Measurements from ENCODE around the gene PRXL2A. TPM values are rescaled to one million over a fixed set of nuclear protein-coding genes. Genes with fewer than 3 reads are reported as not detected.

PRXL2A gene
- total and polyA plus RNA-seq, 2 experiments from 2014 or later, result 31.8 to 51.7 TPM

GRCh38 chr10:80359644-80360043 lies 48.7 kb upstream of the PRXL2A start (continued):
- no peak for TF ChIP-seq ZNF462 (CRISPR knock-in tag; IDR thresholded peaks at IDR 0.05)
- no peak for TF ChIP-seq NANOG (IDR thresholded peaks at IDR 0.05; ENCODE audit: borderline replicate concordance)
- TF ChIP-seq JUNB (IDR thresholded peaks at IDR 0.05; ENCODE audit: unreplicated experiment), result no peak
- no peak for TF ChIP-seq CREB1 (CRISPR knock-in tag; IDR thresholded peaks at IDR 0.05; ENCODE audit: low read depth)
- TF ChIP-seq EZH2phosphoT487 (IDR thresholded peaks at IDR 0.05; ENCODE audit: unreplicated experiment), result no peak
- TF ChIP-seq ZNF331 (CRISPR knock-in tag; IDR thresholded peaks at IDR 0.05; ENCODE audit: low read depth), result no peak
- TF ChIP-seq POLR2AphosphoS5 (IDR thresholded peaks at IDR 0.05; ENCODE audit: low read depth), result no peak
- TF ChIP-seq CTCF (conservative IDR thresholded peaks at IDR 0.05; ENCODE audit: low read depth in 2 of 2), result no peak

- H3K4me2 ChIP-seq, result no peak overlapping the region
- no peaks in the 10 kb centered on the region for H3F3A ChIP-seq (replicated peaks; ENCODE audit: low read depth)
- no peak for DNase-seq (ENCODE audit: low spot score)
- Mint-ChIP-seq H3K36me3 (ENCODE audit: low read depth) (peaks cover 30% of the 10 kb centered on the region), H3K4me1 (no peaks in the 10 kb centered on the region), H3K27ac (no peak overlapping the region), H3K9me3 (peaks cover 30% of the 10 kb centered on the region), H3K27me3 (ENCODE audit: insufficient read depth, low read depth, poor library complexity) (peaks cover 3% of the 10 kb centered on the region), H3K4me3 (no peak overlapping the region)
- no peaks in the 10 kb centered on the region for H3K79me2 ChIP-seq (replicated peaks; ENCODE audit: insufficient read depth)
- H3K36me3 ChIP-seq (ENCODE audit: insufficient read depth), result peaks cover 17% of the 10 kb centered on the region
- no peak overlapping the region for H3K27ac ChIP-seq (ENCODE audit: low read depth)
- no peaks in the 10 kb centered on the region for H4K20me1 ChIP-seq (replicated peaks; ENCODE audit: insufficient read depth)
- no peaks in the 10 kb centered on the region for H3K4me1 ChIP-seq (ENCODE audit: insufficient read depth)
- ATAC-seq, result no peak
- no peak overlapping the region for H2AFZ ChIP-seq
- no peaks in the 10 kb centered on the region for H3K9me2 ChIP-seq (ENCODE audit: insufficient read depth)
- H3K27me3 ChIP-seq (ENCODE audit: insufficient read depth), result no peaks in the 10 kb centered on the region
- H3K4me3 ChIP-seq, result no peak overlapping the region
- TF ChIP-seq CREB1 (CRISPR knock-in tag; IDR thresholded peaks at IDR 0.05; ENCODE audit: low read depth) (no peak), ETS1 (IDR thresholded peaks at IDR 0.05) (no peak), JUNB (IDR thresholded peaks at IDR 0.05; ENCODE audit: unreplicated experiment) (no peak), EZH2 (IDR thresholded peaks at IDR 0.05; ENCODE audit: low read depth, unreplicated experiment) (no peak), POLR2AphosphoS5 (IDR thresholded peaks at IDR 0.05; ENCODE audit: low read depth) (no peak), ZNF114 (CRISPR knock-in tag; IDR thresholded peaks at IDR 0.05) (no peak)
Measured at GRCh38 chr10:80365510-80365909, 42.8 kb upstream of the PRXL2A start.

Data from GM23338 (cell line).